HG02588 (cell line): ENCODE measurements around the gene PRKN.

Source experiments
- ATAC-seq: cut with Tn5 transposase; IDR thresholded peaks from one replicate; pipeline ENCODE4 v1.9.1; 2021; ENCODE audit warnings: mild to moderate bottlenecking, moderate library complexity; ENCODE audit not compliant: unreplicated experiment

PRKN gene

GRCh38 chr6:162389343-162390085, 338.1 kb downstream of the PRKN start:
- no peak for ATAC-seq

- no peak for ATAC-seq
Measured at GRCh38 chr6:162388383-162388777, 339.2 kb downstream of the PRKN start.

- no peak for ATAC-seq
Measured at GRCh38 chr6:162387718-162388382, 339.7 kb downstream of the PRKN start.

- no peak for ATAC-seq
Measured at GRCh38 chr6:162385980-162386379, 341.6 kb downstream of the PRKN start.

GRCh38 chr6:162379757-162380409, 347.7 kb downstream of the PRKN start:
- ATAC-seq: no peak

GRCh38 chr6:162377735-162378134, 349.8 kb downstream of the PRKN start:
- ATAC-seq: no peak

- no peak for ATAC-seq
Measured at GRCh38 chr6:162373868-162374267, 353.7 kb downstream of the PRKN start.

- no peak for ATAC-seq
Measured at GRCh38 chr6:162373192-162373591, 354.4 kb downstream of the PRKN start.

- no peak for ATAC-seq
Measured at GRCh38 chr6:162372106-162372505, 355.5 kb downstream of the PRKN start.

GRCh38 chr6:162371121-162371520, 356.4 kb downstream of the PRKN start:
- no peak for ATAC-seq

GRCh38 chr6:162369091-162369490, 358.5 kb downstream of the PRKN start:
- ATAC-seq: no peak

GRCh38 chr6:162364488-162364887, 363.1 kb downstream of the PRKN start:
- ATAC-seq: no peak

GRCh38 chr6:162363757-162364156, 363.8 kb downstream of the PRKN start:
- no peak for ATAC-seq

- ATAC-seq: no peak
Measured at GRCh38 chr6:162360901-162361567, 366.5 kb downstream of the PRKN start.

- no peak for ATAC-seq
Measured at GRCh38 chr6:162358625-162359024, 368.9 kb downstream of the PRKN start.

- ATAC-seq: no peak
Measured at GRCh38 chr6:162345051-162345511, 382.5 kb downstream of the PRKN start.

GRCh38 chr6:162344646-162345010, 382.9 kb downstream of the PRKN start:
- ATAC-seq: no peak

GRCh38 chr6:162343936-162344645, 383.5 kb downstream of the PRKN start:
- no peak for ATAC-seq

GRCh38 chr6:162343198-162343935, 384.2 kb downstream of the PRKN start:
- ATAC-seq: no peak

- no peak for ATAC-seq
Measured at GRCh38 chr6:162337412-162337811, 390.2 kb downstream of the PRKN start.
